Stimulated activated CD8-positive, alpha-beta memory T cell treated with anti-CD3 and anti-CD28 coated beads, Interleukin-2, amount 100 ng/mL, for 48 hours (primary cell): Measurements from ENCODE around the gene CGNL1.

Experiments
- DNase-seq, 2 donors: peaks; one replicate each; pipeline ENCODE4 v3.0.0-alpha.2; 2020; ENCODE audit warnings: low read depth in 2 of 2

CGNL1 gene

DNA sequence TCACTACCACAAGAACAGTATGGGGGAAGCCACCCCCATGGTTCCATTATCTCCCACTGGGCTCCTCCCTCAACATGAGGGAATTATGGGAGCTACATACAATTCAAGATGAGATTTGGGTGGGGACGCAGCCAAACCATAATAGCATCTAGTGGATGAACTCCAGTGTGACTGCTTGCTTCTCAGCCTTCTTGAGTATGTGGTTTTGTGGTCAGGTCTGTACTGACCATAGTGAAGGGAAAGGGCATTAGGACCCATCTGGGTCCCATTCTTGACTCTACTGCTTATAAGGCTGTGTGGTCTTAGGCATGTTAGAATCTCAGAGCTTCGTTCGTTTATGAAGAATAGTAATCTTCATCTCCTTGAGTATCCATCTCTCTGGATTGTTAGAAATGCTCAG, 81.4 kb downstream of the CGNL1 start:
- DNase-seq = no peak

DNA sequence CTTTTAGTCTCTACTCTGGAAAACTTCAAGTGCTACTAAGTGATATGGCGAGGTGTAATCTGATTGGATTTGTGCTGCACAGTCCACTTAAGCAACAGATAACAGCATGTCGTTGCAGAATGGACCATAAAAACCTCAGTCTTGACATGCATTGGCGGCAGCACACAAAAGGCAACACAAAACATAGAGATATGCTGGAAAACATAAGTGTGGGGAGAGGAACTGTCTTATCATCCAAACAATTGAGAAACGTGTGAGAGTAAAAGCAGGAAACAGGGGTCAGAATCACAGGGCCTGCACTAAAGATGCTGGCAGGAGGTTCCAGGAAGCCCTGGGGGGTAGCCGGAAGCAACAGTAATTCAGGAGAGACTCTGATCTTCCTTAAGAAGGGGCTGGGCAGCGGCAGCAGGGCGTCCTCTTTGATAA, 82.1 kb downstream of the CGNL1 start:
- DNase-seq = no peak

DNA sequence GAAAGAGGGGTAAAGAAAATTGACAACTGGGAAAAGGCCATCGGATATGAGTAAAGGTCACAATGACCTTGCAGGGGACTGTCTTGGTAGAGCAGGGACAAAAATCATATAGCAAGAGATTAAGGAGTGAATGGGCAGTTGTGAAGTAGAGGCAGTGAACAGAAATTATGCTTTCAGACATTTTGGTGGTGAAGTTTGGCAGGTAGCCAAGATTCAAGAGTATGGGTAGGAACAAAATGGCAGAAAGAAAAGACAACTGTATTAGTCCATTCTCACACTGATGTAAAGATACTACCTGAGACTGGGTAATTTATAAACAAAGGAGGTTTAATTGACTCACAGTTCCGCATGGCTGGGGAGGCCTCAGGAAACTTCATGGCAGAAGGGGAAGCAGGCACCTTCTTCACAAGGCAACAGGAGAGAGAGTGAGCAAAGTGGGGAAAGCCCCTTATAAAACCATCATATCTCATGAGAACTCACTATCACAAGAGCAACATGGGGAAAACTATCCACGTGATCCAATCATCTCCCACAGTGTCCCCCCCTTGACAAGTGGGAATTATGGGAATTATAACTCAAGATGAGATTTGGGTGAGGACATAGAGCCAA, 84.0 kb downstream of the CGNL1 start:
- no peak for DNase-seq

DNA sequence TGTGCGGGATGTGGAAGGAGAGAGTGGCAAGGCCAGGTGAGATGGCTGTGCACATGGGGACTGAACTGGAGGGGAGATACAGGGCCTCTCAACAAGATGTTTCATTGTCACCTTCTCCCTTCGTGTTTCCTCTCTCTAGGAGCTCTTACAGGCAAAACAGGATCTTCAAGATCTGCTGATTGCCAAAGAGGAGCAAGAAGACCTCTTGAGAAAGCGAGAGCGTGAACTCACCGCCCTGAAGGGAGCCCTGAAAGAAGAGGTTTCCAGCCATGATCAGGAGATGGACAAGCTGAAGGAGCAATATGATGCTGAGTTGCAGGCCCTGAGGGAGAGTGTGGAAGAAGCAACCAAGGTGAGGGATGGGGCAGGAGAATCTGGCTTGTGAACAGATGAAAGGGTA, 85.2 kb downstream of the CGNL1 start:
- no peak for DNase-seq

DNA sequence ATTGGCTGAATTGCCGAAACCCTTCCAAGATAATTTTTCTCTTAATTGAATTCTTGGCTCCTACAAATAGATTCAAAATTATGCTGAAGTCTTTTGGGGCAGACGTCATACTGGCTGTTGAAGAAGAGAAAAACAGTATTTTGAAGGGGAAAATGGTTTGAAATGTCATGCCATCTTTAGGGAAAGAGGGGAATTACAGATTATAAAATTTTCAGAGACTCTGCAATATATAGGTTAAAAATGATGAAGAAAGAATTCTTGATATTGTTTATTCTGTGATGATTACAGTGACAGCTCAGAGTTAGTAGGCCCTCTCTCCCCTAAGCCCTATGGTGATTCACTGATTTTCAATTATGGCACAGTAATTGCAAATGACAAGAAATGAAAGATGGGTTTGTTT, 86.1 kb downstream of the CGNL1 start:
- no peak for DNase-seq

DNA sequence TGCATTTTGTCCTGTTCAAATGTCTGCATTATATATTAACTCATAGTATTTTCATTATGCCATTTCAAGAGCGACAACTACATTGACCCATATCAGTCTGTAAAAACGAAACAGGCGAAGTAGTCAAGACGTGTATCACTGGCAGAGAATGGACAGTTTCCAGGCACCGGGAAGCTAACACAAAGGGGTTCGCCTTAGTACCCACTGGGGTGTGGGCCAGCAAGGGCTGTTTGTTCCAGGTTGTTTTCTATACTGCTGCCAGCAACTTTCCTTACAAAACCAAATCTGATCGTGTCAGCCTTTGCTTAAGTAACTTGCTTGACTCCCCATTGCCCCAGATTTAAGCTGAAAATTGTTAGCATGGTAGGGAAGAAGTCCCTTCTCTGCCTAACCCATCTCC, 87.1 kb downstream of the CGNL1 start:
- DNase-seq = no peak

DNA sequence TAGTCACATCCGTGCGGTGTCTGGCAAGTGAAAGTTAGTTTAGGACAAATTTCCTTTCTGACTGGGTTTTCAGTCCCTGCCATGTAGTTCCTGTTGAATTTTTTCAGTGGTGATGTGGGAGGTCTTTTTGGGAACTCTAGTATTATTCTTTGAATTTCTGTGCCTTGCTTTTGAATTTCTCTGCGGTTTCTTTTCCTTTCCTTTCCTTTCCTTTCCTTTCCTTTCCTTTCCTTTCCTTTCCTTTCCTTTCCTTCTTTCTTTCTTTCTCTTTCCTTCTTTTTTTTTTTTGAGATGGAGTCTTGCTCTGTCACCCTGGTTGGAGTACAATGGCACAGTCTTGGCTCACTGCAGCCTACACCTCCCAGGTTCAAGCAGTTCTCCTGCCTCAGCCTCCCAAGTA, 88.2 kb downstream of the CGNL1 start:
- DNase-seq = no peak

DNA sequence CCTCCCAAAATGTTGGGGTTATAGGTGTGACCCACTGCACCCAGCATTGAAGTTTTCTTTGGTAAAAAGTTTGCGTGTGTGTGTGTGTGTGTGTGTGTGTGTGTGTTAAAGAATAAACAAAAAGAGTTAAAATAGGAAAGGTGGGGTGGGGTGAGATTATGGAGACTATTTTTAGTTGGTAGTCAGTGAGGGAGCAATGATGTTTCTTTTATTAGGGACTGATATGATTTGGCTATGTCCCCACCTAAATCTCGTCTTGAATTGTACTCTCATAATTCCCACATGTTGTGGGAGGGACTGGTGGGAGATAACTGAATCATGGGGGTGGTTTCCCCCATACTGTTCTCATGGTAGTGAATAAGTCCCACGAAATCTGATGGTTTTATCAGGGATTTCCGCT, 92.2 kb downstream of the CGNL1 start:
- no peak for DNase-seq

DNA sequence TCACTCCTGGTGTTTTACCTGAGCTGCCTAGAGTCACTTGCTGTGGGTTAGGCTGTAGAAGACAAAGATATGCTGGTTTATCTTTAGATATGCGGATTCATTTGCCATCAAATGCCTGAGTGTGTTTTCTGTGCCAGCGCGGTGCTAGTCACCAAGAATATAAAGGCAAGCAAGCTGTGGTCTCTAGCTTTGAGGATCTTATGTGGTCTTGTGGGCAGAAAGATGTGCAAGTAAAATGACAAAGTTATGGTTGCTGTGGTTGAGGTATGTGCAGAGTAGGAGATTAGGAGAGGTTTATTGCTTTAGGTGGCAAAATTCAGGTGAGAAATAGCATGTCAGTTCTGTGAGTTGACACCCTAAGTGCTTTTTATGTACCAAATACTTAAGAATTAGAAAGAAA, 94.2 kb downstream of the CGNL1 start:
- DNase-seq = no peak

DNA sequence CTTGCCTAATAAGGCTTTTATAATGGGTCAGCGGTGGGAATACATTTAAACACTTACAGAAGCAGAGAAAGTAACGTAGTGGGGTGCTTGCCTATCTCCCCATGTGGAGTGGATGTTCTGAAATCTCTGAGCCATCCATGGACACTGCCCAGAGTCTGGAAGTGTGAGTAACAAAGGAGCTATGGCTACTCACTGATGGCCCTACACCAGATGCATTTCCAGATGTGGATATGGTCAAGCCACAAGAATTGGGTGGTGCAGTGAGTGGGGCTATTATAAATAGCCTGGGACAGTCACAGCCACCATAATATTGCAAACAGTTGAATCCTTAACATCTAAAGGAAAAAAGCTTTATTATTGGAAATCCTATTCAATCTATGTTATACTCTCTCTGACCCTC, 96.6 kb downstream of the CGNL1 start:
- no peak for DNase-seq

DNA sequence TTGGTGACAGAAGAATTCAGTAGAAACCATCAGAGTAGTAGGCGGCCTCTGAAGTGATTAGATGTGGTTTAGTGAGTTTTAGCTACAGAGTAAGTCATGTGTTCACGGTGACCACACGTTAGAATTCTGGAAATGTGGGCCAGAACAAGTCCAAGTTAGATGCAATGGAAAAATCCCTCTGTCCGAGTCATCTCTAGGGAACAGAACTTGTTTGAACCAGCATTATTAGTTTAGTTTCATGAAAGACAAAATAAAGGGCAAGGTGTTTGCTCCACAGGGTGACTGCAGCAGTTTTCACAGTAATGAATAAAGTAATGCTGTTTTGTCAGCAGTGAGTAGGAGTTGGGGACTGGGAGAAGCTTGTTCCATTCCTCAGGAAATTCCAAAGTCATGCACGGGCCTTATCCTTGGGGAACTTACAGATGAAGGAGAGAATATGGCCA, 100.2 kb downstream of the CGNL1 start:
- DNase-seq = no peak

DNA sequence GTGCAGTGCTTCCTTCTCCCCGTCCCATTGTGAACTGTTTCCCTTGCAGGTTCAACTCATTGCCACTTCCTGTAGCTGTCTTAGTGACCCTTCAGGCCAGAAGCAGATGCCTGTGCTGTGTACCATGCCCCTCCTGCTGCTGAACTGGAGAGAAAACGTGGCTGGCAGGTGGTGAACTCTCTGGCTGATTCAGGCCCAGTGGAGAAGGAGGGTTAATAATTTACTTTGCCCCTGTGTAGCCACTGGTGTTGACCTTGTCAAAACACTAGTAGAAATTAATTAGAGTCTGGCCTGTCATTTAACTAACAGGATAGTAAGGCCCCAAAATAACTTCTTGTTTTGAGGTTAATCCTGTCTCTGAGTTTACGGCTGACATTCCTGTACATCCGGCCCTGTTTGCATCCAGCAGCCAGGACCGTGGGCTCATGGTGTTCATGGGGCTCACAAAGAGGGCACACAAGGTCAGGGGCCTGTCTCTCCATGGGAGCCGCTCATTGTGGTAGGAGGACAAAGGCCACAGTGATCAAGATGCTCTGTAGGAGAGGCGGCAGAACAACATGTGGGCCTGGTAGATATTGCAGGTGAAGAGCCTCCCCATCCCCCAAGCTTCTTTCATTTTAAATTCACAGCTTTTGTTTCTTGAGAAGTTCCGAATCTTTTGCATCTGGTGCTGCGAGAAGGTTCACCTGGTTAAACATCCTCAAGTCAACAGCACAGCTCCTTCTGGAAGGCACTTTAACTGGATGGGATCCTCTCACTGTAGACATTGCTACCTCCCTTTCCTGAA, 101.6 kb downstream of the CGNL1 start:
- DNase-seq = no peak

DNA sequence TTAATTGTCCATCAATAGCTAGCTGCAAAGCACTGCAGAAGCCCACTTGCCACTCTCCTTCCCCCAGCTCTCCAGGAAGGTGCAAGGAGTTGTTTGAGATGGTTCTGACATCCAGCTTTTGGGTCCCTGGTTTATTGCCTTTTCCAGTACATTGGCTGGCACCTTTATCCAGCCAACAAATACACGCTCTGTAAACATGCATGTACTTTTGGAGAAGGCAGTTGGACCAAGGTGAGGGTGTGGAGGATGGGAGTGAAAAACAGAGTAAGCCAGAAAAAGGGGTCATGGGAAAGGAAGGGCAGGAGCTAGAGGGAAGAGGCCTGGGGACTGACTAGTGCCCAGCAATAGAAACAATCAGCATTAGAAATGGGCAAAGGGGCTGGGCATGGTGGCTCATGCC, 102.7 kb downstream of the CGNL1 start:
- no peak for DNase-seq

DNA sequence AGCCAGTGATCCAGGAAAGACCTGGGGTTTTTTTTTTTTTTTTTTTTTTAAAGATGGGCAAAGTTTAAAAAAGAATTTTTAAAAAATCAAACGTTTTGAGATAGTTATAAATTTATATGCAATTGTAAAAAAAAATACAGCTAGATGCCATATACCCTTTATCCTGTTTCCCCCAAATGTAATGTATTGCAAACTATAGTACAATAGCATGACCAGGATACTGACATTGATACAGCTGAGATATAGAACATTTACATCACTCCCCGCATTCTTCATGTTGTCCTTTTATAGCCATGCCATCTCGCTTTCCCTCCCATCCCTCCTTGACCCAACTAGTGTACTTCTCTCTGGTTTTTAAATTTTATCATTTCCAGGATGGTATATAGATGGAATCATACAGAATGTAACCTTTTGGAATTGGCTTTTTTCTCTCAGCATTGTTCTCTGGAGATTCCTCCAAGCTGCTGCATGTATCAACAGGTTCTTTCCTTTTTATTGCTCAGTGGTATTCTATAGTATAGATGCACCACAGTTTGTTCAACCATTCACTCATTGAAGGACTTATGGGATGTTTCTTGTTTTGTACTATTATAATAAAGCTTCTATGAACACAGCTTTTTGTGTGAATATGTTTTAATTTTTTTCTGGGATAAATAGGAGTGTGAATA, 104.9 kb downstream of the CGNL1 start:
- DNase-seq = no peak

DNA sequence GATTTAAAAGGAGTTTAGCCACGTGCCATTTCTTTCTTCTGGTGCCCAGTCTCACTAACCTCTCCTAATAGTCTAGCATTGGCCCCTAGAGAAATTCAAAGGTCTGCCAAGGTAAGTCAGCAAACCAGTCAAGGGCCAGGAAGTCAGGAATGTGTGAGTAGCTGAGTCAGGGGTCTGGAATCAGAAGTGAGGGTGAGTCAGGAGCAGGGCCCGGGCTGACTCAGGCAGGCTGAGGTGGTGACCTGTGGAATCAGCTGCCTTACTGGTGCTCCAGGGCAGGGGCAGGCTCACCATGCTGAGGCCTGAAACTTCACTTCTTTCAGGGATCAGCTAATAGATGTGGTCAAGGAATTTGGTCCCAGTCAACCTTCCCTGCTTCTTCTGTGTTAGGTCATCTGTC, 109.6 kb downstream of the CGNL1 start:
- no peak for DNase-seq

DNA sequence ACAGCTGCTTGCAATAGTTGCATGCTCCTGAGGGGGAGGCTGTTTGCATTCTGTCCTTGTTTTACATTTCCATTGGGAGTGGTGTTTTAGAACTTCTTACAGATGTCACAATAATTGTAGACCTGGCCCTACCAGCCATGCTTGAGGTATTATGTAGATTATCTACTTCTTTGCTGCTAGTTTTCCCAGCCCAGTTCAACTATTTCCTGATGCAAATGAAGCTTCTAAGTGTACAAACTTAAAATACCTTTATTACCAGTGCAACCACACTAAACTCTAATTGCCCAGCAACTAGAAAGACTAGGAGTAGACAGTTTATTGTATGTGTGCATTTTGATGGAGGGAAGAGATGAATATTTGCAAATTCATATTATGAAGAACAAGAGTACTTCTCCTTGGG, 110.5 kb downstream of the CGNL1 start:
- DNase-seq = no peak

DNA sequence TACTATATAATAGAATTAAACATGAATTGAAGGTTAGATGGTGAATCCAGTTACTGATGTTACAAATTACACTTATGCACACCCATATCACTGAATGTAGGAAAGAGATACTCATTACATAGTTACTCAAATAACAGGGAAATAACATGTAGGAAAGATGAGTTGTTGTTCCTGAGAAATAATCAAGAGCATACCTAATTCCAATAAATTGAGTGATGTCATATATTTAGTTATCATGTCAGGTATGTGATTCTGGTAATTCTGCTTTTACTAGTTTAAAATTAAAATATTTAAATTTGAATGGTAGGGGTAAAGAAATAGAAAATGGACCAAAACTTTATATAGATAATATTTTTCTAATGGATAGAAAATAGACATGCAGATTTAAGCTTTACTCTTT, 112.8 kb downstream of the CGNL1 start:
- DNase-seq = no peak

DNA sequence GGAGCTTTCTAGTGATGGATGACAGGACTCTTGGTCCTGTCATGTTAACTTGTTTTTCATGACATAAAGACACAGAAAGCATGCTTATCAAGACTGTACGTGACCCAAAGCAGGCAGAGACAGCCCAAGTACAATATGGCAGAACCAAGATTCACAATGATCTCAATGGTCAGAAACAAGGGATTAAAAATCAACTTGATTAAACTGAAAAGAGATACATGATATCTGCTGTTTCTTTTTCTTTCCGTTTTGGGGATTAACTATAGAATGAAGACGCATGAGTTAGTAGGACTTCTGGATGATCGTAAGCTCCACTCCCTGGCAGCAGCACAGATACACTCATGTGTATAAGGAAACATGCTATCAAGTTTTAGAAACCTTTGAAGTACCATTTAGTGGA, 117.0 kb downstream of the CGNL1 start:
- DNase-seq = no peak

DNA sequence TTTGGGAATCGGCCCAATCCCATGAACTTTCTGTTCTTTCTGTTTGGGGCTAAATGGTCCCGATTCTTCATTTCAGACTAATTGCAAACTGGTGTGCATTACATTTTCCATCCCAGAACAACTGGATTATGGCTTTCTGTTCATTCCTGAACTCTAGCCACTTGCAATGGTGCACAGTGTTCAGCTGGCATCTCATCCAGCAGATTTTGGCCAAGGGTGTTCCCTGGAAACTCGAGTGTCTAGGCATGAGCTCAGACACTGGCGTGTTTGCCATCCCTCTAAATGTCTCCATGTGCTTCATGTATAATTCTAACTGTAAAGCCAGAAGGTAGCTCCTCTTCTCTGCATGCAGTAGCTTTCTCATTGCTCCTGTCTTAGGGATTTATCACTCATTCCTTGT, 118.3 kb downstream of the CGNL1 start:
- DNase-seq = no peak

DNA sequence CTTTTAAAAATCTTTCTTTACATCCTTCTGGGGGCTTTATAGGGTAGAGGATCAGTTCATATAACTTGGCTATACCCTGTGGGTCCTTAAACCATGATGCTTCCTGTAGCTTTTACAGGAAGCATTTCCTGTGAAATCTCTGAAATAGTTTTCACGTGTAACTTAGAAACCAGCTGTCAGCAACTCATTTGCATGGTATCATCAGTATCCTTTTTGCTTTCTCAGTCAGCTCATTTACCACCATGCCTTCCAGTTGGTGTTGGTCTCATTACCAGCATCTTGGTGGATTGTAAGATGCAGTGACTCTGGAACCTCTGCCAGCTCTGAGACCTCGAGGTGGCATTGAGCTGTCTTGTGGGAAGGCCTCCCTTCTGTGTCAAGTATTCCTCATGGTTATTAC, 118.7 kb downstream of the CGNL1 start:
- DNase-seq = no peak

DNA sequence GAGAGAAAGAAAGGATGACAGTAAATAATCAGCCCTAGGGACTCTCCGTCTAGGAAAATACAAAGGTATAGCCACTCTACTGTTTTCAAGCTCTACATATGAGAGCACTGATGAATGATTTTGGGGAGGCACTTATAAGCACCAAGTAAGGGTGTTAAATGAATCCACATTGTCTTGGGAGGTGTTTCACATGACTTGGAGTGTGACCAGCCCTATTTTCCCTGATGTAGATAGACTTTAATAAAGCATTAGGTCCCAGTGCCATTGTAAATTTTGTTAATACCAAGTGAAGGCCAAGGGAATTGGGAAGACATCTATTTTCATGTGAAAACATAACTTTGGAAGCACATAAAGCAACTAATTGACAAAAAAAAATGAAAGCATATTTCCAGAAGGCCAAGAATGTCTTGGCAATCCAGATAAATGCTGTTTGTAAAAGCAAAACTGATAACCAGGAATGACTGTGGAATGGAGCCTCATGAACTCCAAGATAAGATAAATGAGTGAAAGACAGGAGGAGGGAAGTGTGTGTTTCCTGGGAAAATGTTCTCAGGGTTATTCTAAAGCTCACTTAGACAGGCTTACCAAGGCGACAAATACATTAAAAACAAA, 119.4 kb downstream of the CGNL1 start:
- DNase-seq = no peak

DNA sequence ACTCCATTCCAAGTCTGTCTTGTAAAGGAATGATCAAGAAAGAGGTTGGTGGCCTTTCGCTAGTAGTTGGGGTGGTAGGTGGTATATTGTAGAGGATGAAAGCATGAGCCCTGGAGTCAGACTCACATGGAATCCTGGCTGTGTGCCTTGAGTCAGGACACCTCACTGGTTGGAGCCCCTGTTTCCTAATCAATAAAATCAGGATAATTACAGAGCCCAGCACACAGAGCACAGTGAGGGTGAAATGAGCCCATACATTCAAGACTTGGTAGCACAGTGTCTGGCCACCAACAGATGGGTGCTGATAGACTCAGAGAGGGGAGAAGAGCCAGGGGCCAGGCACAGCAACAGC, 120.3 kb downstream of the CGNL1 start:
- no peak for DNase-seq
